SK-N-MC (cell line): ENCODE measurements around the gene GRID2.

Source experiments
- DNase-seq: peaks from one replicate; pipeline ENCODE4 v3.0.0-alpha.2; 2011; ENCODE audit warnings: low read depth, low spot score
- H3K27ac ChIP-seq: fragments of 200-600 bp; sonication (generic); 2 replicates; pipeline ENCODE4 v1.5.1; 2016; ENCODE audit warnings: mixed run types
- H3K36me3 ChIP-seq: fragments of 200-600 bp; sonication (generic); 2 replicates; pipeline ENCODE4 v1.6.1; 2017; ENCODE audit warnings: antibody characterized with exemption, low read length, mixed read lengths; ENCODE audit not compliant: insufficient read depth
- H3K4me3 ChIP-seq: fragments of 200-600 bp; sonication (generic); 2 replicates; pipeline ENCODE4 v1.5.1; 2016
- H3K9ac ChIP-seq: fragments of 200-600 bp; sonication (generic); 2 replicates; pipeline ENCODE4 v1.8.0; 2017; ENCODE audit warnings: mixed run types, mixed read lengths; ENCODE audit not compliant: insufficient read length
- H3K9me3 ChIP-seq: fragments of 200-600 bp; sonication (generic); 2 replicates; pipeline ENCODE4 v1.6.1; 2017; ENCODE audit warnings: low read depth, mild to moderate bottlenecking, antibody characterized with exemption, low read length, moderate library complexity, mixed read lengths
- EZH2 ChIP-seq: fragments of 200-600 bp; sonication (generic); IDR thresholded peaks from one replicate; pipeline ENCODE4 v1.6.1; 2017; ENCODE audit warnings: antibody characterized with exemption
- FOXP2 ChIP-seq: optimal IDR thresholded peaks from 2 replicates; pipeline ENCODE3; 2011; ENCODE audit warnings: mild to moderate bottlenecking, moderate library complexity; ENCODE audit not compliant: insufficient read depth; ENCODE audit errors: extremely low read length, control extremely low read depth
- POLR2AphosphoS5 ChIP-seq: IDR thresholded peaks from 2 replicates; pipeline ENCODE4 v1.6.1; 2012; ENCODE audit warnings: mild to moderate bottlenecking, low read depth, low read length, borderline replicate concordance

Gene GRID2

GRCh38 chr4:92520563-92520962, 216.8 kb downstream of the GRID2 start:
- TF ChIP-seq POLR2AphosphoS5 (no peak), EZH2 (no peak), FOXP2 (no peak)
- no peaks in the 10 kb centered on the region for H3K36me3 ChIP-seq
- H3K9ac ChIP-seq, result no peak overlapping the region
- H3K9me3 ChIP-seq, result no peaks in the 10 kb centered on the region
- no peak for DNase-seq
- H3K27ac ChIP-seq, result no peak overlapping the region
- H3K4me3 ChIP-seq, result no peak overlapping the region

DNA sequence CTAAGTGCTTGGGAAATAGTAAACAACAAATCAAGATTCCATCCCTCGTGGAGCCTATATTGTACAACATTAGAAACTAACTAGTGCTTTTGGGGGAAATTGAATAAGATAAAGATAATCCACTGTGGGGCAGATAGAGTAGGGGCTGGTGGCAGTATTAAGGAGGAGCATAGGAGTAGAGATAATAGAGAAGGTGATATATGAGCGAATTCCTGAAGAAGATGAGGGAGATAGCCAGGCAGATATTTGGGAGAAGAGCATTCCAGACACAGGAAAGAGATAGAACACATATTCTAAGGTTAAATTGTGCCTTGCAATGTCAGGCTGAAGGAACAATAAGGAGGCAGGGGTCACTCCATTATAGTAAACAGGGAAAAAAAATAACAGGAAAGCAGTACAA, 218.2 kb downstream of the GRID2 start:
- no peak for TF ChIP-seq POLR2AphosphoS5
- TF ChIP-seq EZH2, result no peak
- no peak for TF ChIP-seq FOXP2
- no peak for DNase-seq
- Histone ChIP-seq H3K4me3 (no peak overlapping the region), H3K9me3 (no peaks in the 10 kb centered on the region), H3K27ac (no peak overlapping the region), H3K36me3 (no peaks in the 10 kb centered on the region), H3K9ac (no peak overlapping the region)

- no peaks in the 10 kb centered on the region for H3K9me3 ChIP-seq
- H3K36me3 ChIP-seq, result no peaks in the 10 kb centered on the region
- H3K4me3 ChIP-seq, result no peak overlapping the region
- TF ChIP-seq FOXP2, result no peak
- TF ChIP-seq EZH2, result no peak
- no peak for TF ChIP-seq POLR2AphosphoS5
- no peak overlapping the region for H3K27ac ChIP-seq
- no peak overlapping the region for H3K9ac ChIP-seq
- DNase-seq, result no peak
Measured at GRCh38 chr4:92522356-92522755, 218.6 kb downstream of the GRID2 start.

GRCh38 chr4:92524131-92524530, 220.4 kb downstream of the GRID2 start:
- Histone ChIP-seq H3K36me3 (no peaks in the 10 kb centered on the region), H3K9me3 (no peaks in the 10 kb centered on the region), H3K9ac (no peak overlapping the region), H3K27ac (no peak overlapping the region), H3K4me3 (no peak overlapping the region)
- no peak for DNase-seq
- TF ChIP-seq FOXP2, result no peak
- no peak for TF ChIP-seq EZH2
- no peak for TF ChIP-seq POLR2AphosphoS5

DNA sequence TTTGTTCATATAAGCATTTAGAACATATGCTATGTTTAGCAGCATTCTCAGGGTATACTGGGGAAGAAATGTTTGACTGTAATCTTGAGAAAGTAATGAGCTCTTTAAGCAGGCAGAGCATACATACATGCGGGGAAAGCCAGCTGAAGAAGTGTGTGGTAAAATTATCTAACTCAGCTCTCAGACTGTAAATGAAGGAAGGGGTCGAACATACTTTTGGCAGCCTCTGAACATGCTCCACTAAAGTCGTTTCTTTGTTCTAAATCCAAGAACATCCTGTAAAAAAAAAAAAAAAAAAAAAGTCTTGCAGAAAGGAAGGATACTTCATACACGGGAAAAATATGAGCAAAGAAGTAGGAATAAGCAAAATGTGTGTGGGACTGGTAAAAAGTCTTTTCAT, 224.8 kb downstream of the GRID2 start:
- no peak overlapping the region for H3K4me3 ChIP-seq
- no peaks in the 10 kb centered on the region for H3K36me3 ChIP-seq
- H3K27ac ChIP-seq, result no peak overlapping the region
- H3K9ac ChIP-seq, result no peak overlapping the region
- no peak for DNase-seq
- H3K9me3 ChIP-seq, result no peaks in the 10 kb centered on the region
- no peak for TF ChIP-seq EZH2
- TF ChIP-seq POLR2AphosphoS5, result no peak
- TF ChIP-seq FOXP2, result no peak

DNA sequence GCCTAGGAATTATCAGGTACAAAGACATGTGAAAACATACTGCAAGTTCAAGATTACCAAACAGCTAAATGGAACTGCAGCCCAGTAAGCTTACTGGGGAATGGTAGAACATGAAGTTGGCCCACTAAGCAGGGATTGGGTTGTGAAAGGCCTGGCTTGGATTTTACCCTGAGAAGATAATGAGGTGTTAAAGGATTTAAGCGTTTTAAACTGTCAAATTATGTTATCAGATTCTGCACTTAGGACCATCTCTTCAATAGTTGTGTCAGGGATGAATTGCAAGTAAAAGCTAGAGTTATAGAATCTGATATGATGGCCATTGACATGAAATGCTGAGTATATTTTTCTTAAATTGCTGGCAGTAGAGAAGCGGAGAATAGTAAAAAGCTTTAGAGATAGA, 225.7 kb downstream of the GRID2 start:
- Histone ChIP-seq H3K9me3 (no peaks in the 10 kb centered on the region), H3K27ac (no peak overlapping the region), H3K9ac (no peak overlapping the region), H3K4me3 (no peak overlapping the region), H3K36me3 (no peaks in the 10 kb centered on the region)
- TF ChIP-seq FOXP2 (no peak), EZH2 (no peak), POLR2AphosphoS5 (no peak)
- DNase-seq, result no peak

DNA sequence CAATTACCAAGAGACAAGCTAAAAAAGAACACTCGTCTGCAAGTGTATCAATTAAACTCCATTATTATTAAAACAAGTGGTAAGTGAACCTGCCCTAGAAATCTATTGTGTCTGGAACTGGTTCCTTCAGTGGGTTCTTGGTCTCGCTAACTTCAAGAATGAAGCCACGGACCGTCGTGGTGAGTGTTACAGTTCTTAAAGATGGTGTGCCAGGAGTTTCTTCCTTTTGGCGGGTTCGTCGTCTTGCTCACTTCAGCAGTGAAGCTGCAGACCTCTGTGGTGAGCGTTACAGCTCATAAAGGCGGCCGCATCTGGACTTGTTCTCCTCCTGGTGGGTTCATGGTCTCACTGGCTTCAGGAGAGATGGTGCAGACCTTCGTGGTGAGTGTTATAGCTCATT, 231.8 kb downstream of the GRID2 start:
- no peak overlapping the region for H3K27ac ChIP-seq
- H3K36me3 ChIP-seq, result no peaks in the 10 kb centered on the region
- H3K9ac ChIP-seq, result no peak overlapping the region
- DNase-seq, result no peak
- no peaks in the 10 kb centered on the region for H3K9me3 ChIP-seq
- TF ChIP-seq POLR2AphosphoS5, result no peak
- TF ChIP-seq EZH2, result no peak
- TF ChIP-seq FOXP2, result no peak
- no peak overlapping the region for H3K4me3 ChIP-seq

GRCh38 chr4:92551616-92552015, 247.8 kb downstream of the GRID2 start:
- DNase-seq, result no peak
- TF ChIP-seq FOXP2, result no peak
- TF ChIP-seq POLR2AphosphoS5, result no peak
- TF ChIP-seq EZH2, result no peak
- H3K27ac ChIP-seq, result no peak overlapping the region
- H3K4me3 ChIP-seq, result no peak overlapping the region
- H3K9me3 ChIP-seq, result no peaks in the 10 kb centered on the region
- no peaks in the 10 kb centered on the region for H3K36me3 ChIP-seq
- no peak overlapping the region for H3K9ac ChIP-seq

DNA sequence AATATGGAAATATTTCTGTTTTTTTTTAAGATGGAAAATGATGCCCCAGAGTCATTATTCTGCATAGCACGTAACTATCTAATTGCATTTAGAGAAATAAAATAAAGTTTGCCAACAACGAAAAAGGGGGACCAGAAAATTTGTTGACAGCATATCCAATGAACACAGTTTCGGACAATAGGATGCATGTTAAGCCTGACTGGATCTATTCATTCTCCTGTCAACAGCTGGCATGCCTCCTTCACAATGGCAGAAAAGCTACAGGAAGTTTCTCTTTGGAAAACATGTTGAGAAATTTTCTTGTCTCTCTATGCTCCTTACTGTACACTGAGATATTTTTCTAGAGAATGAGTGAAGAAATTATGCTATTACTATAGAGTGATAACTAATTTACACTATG, 262.5 kb downstream of the GRID2 start:
- Histone ChIP-seq H3K36me3 (no peaks in the 10 kb centered on the region), H3K9me3 (no peaks in the 10 kb centered on the region), H3K4me3 (no peak overlapping the region), H3K9ac (no peak overlapping the region), H3K27ac (no peak overlapping the region)
- TF ChIP-seq FOXP2, result no peak
- TF ChIP-seq EZH2, result no peak
- no peak for TF ChIP-seq POLR2AphosphoS5
- no peak for DNase-seq

DNA sequence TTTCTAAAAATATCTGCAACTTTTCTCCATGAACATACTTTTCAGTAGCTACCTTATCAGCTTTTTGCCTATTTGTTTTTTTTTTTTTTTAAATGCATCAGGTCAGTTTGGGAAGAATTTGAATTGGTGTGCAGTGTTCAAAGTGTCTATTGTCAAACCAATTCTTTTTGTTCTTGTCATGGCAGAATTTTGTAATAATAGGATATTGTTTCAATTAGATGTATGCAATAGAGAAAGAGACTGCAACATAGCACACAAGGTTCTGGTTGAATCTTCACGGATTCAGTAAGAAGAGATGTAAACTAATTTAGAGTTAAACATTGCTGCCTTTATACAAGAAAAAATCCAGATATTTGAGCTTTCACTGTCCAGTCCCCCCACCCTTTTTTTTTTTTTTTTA, 277.1 kb downstream of the GRID2 start:
- Histone ChIP-seq H3K9me3 (no peaks in the 10 kb centered on the region), H3K27ac (no peak overlapping the region), H3K4me3 (no peak overlapping the region), H3K36me3 (no peaks in the 10 kb centered on the region), H3K9ac (no peak overlapping the region)
- no peak for TF ChIP-seq POLR2AphosphoS5
- no peak for TF ChIP-seq FOXP2
- no peak for DNase-seq
